HTR-8/SVneo (cell line): ENCODE measurements around the gene DHTKD1.

Experiments used
- DNase-seq: peaks from one replicate; pipeline ENCODE4 v3.0.0; 2011; ENCODE audit warnings: low spot score, mixed read lengths; ENCODE audit not compliant: insufficient read length
- FAIRE-seq: peaks from 2 replicates; lab custom pipeline; 2011; peaks lifted over from hg19 to GRCh38; lab: Jason Lieb, UNC

DHTKD1 gene, protein sequence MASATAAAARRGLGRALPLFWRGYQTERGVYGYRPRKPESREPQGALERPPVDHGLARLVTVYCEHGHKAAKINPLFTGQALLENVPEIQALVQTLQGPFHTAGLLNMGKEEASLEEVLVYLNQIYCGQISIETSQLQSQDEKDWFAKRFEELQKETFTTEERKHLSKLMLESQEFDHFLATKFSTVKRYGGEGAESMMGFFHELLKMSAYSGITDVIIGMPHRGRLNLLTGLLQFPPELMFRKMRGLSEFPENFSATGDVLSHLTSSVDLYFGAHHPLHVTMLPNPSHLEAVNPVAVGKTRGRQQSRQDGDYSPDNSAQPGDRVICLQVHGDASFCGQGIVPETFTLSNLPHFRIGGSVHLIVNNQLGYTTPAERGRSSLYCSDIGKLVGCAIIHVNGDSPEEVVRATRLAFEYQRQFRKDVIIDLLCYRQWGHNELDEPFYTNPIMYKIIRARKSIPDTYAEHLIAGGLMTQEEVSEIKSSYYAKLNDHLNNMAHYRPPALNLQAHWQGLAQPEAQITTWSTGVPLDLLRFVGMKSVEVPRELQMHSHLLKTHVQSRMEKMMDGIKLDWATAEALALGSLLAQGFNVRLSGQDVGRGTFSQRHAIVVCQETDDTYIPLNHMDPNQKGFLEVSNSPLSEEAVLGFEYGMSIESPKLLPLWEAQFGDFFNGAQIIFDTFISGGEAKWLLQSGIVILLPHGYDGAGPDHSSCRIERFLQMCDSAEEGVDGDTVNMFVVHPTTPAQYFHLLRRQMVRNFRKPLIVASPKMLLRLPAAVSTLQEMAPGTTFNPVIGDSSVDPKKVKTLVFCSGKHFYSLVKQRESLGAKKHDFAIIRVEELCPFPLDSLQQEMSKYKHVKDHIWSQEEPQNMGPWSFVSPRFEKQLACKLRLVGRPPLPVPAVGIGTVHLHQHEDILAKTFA

DNA sequence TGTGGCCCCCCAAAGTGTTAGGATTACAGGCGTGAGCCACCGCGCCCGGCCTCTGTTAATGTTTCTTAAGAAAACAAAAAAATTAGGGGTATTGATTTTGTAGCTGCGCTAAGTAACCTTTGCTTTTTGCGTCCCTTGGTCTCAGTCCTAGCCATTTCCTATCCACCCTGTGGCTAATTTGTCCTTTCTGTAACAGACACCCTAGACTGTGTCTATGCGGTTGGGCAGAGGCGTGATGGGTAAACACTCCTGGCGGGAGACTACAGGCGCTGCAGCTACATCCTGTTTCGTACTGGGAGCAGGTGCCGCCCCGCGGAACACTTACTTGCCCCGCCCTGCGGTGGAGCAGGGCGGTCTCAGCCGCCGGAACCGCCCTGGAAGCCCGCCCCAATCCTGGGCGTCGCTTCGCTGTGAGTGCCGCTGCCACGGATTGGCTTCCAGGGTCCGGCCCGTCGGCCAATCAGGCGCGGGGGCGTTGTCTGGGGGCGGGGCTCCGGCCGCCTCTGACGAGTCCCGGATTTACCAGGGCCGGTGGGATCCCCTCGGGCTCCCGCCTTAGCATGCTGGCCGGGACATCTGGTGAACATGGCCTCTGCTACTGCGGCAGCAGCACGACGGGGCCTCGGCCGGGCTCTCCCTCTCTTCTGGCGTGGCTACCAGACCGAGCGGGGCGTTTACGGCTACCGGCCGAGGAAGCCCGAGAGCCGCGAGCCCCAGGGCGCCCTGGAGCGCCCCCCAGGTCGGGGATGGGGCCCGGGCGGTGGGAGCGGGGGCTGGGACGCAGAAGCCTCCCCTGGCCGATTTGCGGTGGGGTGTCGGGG is at the start of gene DHTKD1:
Gene DHTKD1, plus strand, starts transcription at position 506 of the 821 bp plus-strand sequence. Its CDS starts 80 bp downstream, at position 586.
- FAIRE-seq, result peak; percentile 85
- peak; percentile 96 for DNase-seq

- DNase-seq (no peak), FAIRE-seq (no peak)
Measured at GRCh38 chr10:12019283-12019971, 49.3 kb upstream of the DHTKD1 start.

DNA sequence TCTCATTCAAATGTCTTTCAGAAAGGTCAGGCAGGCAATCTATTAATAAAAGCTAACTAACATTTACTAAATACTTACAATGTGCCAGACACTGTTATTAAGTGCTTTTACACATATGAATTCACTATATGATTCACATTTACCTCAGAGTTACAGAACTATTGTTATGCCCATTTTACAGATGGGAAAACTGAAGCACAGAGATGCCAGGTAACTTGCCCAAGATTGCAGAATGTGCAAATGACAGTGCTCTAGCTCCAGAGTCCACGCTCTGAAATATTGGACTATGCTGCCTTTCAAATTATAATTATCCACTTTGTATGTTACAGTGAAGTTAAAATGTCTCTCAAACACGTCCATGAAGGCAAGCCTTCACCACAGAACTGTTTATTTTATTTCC is 48.2 kb upstream of the DHTKD1 start:
- DNase-seq (no peak), FAIRE-seq (no peak)

- FAIRE-seq, result no peak
Measured at GRCh38 chr10:12022580-12023257, 46.0 kb upstream of the DHTKD1 start.

GRCh38 chr10:12025591-12025990 is 43.2 kb upstream of the DHTKD1 start:
- DNase-seq, result no peak
- no peak for FAIRE-seq

More at GRCh38 chr10:12022580-12023257, 46.0 kb upstream of the DHTKD1 start:
- DNase-seq, result no peak

DNA sequence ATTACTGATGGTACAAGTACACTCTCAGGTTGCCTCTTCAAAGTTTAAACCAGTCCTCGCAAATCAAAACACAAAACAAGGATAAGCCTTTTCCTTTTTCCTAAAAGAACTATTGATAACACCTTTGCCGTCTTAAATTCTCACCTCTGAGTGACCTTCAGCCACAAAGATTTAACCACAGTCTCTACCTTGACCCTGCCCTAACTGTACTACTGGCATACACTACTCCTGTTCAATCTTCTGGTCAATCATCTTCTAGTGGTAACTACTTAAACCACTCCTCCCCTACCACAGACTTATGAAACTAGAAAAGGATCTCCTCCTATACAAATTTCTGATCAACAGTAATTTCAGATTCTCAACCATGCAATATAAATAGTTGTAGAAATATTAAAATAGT is 41.2 kb upstream of the DHTKD1 start:
- no peak for DNase-seq
- no peak for FAIRE-seq

GRCh38 chr10:12031404-12031803 is 37.4 kb upstream of the DHTKD1 start:
- FAIRE-seq, result no peak
- no peak for DNase-seq

DNA sequence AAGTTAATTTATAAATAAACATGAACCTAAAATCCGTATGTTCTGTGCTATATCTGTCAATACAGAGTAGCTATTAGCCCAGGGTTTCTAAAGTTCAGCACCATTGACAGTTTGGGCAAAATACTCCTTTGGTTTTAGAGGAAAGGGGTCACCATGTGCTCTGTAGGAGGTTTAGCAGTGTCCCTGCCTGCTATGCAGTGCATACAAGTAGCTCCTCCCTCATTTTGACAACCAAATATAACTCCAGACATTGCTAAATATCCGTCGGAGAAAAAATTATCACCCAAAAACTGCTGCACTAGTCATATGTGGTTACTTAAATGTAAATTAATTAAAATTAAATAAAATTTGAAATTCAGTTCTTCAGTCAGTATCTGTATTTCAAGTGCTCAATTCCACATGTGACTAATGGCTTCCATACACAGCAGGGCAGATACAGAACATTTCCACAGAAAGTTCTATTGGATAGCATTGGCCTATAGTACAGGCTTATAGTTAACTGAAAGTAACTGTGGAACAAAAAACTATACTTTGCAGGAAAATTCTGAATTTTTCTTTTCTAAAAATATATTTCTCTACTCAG is 32.6 kb upstream of the DHTKD1 start:
- DNase-seq (no peak), FAIRE-seq (no peak)

DNA sequence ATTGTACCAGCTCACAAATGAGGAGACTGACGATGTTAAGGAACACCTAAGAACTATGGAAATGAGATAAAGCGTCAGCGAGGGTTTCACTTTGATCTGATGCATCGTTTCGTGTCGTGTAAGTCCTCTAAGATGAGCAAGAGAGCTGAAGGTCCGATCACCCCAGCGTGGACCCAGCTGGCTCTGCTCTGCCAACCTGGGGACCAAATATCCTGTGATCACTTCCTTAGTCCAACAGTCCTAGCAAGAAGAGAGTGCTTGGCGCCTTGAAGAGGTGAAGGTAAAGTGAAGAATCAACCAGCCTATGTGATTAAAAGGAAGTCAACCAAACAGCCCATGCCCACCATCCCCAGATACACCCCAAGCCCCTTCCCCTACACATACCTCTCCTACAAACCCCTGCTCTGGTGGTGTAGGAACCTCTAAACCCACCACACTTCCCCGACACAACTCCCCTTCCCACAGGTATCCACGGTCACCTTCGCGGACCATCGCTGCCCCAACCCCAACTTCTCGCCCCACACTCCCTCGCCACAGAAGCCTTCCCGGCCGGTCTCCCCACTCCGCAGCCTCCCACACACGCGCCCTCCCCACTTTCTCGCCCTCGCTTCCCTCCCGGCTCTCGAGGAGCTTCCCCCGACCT is 26.9 kb upstream of the DHTKD1 start:
- FAIRE-seq, result no peak

DNA sequence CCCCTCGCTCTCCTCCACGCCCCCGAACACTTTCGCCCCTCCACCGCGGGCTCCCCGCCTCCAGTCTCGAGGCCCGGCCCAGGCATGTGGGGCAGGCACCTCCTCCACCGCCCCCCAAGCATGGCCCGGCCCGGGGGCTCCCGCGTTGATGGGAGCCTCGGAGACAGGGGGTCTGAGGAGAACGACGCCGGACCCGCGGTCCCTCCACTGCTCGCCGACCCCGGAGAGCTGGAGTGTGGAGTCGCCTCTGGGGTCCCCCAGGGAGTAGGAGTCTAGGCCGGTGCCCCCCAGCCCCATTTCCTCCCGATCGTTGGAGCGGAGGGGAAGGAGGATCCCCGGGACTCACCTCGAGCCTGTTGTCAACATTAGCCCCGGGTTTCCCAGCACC is 26.4 kb upstream of the DHTKD1 start:
- no peak for DNase-seq

More for the DNA sequence above, 26.9 kb upstream of the DHTKD1 start:
- DNase-seq, result no peak

DNA sequence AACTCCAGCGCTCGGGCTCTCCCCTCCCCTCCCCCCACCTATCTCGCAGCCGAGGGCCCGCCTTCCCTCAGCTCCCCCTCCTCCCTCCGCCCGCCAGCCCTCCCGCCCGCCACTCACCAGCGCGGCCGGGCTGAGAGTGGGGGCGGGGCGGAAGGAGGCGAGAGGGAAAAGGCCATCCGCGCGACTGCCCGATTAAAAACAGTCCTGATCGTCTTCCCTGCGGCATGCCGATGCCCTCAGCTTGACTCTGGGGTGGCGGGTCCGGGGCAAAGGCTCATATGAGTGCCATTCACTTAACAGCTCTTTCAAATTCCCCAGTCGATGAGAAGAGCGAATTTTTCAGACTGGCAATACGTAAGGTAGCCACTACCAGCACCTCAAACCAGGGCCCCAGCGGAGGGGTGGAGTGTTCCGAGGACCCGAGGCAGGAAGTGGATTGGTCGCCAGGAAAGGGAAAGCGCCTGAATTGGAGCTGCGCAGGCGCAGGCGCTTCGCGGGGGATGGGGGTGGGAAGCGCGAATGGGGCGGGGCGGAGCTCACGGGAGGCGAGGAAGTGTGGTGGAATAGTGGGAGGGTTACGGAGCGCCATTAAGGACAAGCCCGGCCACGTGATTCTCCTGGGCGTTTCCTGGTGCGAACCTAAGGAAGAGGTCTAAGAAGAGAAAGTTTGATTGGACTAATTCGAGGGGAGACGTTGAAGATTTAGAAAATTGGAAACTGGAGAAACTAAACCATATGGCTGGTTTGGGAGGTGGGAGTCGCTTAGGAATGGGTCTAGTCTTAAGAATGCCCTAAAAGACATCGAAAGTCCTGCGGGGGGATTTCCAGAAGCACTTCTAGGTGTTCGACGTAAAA is 25.7 kb upstream of the DHTKD1 start, which contains the start of gene UPF2:
Gene UPF2, minus strand, starts transcription at position 13 of the 855 bp plus-strand sequence. CDS start 7,386 bp downstream, outside the sequence.
- FAIRE-seq (peak; percentile 76), DNase-seq (peak; percentile 94)

More for the DNA sequence above, 26.4 kb upstream of the DHTKD1 start:
- FAIRE-seq, result no peak

- DNase-seq, result no peak
Measured at GRCh38 chr10:12045596-12045995, 23.2 kb upstream of the DHTKD1 start.

DNA sequence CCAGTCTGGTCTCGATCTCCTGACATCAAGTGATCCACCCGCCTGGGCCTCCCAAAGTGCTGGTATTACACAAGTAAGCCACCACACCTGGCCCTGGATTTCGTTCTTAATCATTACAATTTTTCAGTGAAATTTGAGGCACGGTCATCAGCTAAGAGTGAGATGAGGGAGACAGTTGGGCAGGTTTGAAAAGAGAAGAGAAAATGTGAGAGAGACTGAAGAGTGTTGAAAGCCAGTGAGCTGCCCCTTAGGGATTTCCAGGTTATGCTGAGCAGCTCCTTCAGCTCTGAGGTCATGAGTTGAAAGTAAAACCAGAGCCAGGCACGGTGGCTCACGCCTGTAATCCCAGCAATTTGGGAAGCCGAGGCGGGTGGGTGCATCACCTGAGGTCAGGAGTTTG is 20.2 kb upstream of the DHTKD1 start:
- FAIRE-seq (no peak), DNase-seq (no peak)

More at GRCh38 chr10:12045596-12045995, 23.2 kb upstream of the DHTKD1 start:
- FAIRE-seq, result no peak

DNA sequence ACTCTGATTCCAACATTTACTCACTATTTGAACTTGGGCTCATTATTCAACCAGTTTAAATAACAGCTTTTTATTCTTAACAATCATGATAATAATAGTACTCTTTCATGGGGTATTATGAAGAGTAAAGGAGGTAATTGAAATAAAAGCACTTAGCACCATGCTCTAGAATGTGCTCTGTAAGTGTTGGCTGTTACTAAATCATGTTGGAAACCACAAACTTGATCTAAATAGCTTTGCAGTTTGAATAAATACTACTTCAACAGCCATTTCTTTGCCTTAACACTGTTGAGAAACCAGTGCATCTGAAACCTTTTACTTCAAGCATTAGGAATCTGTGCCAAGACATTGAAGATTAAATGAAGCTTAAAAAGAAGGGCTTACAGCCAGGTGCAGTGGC is 18.2 kb upstream of the DHTKD1 start:
- no peak for DNase-seq
- FAIRE-seq, result no peak

DNA sequence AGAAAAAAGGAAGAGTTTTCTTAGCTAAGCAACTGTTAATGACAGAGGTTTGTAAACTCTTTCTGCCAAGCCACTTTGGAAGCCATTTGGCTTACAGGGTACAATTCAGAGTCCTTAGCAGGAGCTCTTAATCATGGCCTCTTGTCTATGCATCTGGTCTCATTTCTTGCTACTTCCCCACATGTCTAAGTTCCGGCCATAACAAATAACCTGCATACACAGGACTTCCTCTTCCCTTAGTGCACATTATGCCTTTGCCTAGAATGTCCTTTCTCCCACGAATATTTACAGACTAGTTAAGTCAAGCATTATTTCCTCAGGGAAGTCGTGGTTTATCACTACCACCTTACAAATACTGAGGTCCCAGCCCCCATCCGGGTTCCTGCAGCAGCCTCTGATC is 17.5 kb upstream of the DHTKD1 start:
- no peak for DNase-seq
- FAIRE-seq, result no peak

DNA sequence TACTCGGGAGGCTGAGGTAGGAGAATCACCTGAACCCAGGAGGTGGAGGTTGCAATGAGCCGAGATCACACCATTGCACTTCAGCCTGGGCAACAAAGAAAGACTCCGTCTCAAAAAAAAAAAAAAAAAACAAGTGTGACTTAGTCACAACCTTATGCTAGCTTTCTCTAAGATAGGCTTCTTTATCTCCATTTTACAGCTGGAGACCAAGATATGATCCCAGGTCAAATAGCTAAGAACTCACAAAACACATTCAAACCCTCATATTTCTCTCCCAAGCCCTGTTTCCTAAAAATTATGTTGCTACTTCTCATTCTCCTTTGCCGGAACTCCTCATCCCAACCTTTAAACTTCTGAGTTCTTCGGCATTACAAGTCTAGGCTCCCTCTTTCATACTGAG is 13.0 kb upstream of the DHTKD1 start:
- FAIRE-seq, result no peak
- DNase-seq, result no peak

DNA sequence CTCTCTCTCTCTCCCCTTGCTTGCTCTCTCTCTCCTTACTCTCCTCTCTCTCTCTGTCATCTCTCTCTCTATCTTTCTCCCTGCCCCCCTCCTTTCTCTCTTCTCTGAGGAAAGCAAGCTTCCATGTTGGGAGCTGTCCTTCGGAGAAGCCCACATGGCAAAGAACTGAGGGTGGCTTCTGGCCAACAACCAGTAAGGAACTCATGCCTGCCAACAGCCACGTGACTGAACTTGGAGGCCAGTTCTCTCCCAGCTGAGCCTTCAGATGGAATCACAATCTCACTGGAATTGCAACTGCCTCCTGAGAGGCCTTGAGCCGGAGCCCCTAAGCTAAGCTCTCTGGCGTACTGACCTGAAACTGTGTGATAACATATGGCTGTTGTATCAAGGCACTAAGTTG is 12.0 kb upstream of the DHTKD1 start:
- DNase-seq (no peak), FAIRE-seq (no peak)
